ENCODE data around the gene CYP27B1.
"Not testable (repeated sequence)": the region's sequence is repeated elsewhere in the genome, so short reads cannot be mapped to it uniquely, and the experiment has no call there.

CYP27B1 gene

DNA sequence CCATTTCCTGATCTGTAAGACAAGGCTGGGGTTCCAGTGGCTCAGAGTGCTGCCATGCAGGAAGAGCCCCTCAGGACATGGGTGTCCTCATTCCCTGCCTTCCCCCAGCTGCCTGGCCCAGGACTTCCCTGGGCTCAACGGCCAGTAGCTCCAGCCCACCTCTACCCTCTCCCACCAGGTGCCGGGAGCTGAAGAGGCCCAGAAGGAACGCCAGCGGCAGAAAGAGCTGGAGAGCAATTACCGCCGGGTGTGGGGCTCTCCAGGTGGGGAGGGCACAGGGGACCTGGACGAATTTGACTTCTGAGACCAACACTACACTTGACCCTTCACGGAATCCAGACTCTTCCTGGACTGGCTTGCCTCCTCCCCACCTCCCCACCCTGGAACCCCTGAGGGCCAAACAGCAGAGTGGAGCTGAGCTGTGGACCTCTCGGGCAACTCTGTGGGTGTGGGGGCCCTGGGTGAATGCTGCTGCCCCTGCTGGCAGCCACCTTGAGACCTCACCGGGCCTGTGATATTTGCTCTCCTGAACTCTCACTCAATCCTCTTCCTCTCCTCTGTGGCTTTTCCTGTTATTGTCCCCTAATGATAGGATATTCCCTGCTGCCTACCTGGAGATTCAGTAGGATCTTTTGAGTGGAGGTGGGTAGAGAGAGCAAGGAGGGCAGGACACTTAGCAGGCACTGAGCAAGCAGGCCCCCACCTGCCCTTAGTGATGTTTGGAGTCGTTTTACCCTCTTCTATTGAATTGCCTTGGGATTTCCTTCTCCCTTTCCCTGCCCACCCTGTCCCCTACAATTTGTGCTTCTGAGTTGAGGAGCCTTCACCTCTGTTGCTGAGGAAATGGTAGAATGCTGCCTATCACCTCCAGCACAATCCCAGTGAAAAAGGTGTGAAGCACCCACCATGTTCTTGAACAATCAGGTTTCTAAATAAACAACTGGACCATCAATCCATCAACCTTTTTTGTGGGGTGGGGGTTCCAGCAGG, 46.0 kb downstream of the CYP27B1 start:
- no peak for DNase-seq

DNA sequence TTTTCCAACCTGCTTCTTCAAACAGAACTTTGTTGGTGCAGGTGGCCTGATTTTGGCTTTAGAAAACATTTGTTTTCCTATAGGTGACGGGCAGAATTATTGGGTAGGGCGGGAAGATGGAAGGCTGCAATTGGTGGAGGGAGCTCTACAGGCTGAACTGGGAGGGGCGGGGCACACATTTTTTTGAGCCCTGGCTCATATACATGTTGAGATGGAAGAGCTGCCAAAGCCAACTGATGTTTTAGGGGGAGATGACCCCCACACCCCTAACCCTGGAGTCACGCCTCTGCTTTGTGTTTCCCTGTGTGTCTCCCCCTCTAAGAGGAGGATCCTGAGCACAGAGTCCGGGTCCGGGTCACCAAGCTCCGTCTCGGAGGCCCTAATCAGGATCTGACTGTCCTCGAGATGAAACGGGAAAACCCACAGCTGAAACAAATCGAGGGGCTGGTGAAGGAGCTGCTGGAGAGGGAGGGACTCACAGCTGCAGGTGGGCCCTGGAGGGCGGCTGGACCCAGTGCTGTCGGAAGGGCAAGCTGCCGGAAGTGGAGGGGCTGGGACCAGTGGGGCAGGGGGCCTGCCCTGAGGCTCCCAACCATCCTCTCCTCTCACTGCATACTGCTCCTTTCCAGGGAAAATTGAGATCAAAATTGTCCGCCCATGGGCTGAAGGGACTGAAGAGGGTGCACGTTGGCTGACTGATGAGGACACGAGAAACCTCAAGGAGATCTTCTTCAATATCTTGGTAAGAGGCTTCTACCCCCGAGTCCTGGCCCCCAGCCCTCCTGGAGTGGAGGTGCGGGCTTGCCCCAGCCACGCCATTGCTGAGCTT, 46.9 kb downstream of the CYP27B1 start:
- no peak for DNase-seq

DNA sequence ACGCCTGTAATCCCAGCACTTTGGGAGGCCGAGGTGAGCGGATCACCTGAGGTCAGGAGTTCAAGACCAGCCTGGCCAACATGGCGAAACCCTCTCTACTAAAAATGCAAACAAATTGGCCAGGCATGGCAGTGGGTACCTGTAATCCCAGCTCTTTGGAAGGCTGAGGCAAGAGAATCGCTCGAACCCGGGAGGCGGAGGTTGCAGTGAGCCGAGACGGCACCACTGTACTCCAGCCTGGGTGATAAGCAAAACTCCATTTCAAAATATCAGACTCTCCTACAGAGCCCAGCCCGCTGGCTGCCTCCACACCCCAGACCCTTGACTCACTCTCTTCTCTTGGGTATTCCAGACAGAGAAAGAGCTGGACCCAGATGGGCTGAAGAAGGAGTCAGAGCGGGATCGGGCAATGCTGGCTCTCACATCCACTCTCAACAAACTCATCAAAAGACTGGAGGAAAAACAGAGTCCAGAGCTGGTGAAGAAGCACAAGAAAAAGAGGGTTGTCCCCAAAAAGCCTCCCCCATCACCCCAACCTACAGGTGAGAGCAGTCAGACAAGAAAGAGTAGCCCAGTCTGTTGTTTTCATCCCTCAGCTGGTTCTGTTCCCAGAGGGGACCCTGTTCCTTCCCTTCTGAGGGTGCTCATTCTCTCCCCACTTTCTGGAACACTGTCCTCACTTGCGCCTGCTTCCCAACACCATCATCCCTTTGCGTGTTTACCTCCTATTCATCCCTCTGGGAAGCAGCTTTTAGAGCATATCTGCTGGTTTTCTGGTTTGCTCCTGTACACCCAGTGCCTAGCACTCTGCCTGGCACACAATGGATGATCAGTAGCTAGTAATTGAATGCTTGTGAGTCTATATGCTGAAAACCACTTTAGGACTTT, 48.0 kb downstream of the CYP27B1 start:
- DNase-seq = no peak

DNA sequence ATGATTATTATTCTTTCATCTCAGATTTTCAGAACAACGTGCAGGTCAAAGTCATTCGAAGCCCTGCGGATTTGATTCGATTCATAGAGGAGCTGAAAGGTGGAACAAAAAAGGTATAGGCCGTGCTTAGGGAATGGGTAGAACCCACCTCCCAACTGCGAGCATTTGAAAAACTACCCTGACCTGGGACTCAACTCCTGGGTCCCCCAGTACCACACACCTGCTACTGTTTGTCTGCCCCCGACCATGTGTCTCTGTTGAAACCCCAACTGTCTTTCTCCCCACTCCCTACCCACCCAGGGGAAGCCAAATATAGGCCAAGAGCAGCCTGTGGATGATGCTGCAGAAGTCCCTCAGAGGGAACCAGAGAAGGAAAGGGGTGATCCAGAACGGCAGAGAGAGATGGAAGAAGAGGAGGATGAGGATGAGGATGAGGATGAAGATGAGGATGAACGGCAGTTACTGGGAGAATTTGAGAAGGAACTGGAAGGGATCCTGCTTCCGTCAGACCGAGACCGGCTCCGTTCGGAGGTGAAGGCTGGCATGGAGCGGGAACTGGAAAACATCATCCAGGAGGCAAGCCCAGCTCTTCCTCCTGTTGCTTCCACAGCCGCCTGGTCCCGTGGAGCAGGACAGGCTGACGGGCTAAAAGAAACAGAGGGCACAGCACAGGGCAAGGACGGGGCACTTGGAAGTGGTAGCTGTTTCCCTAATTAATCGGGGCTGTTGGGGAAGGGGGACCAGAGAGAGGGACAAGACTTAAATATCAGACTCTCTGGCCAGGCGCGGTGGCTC, 48.8 kb downstream of the CYP27B1 start:
- no peak for DNase-seq

DNA sequence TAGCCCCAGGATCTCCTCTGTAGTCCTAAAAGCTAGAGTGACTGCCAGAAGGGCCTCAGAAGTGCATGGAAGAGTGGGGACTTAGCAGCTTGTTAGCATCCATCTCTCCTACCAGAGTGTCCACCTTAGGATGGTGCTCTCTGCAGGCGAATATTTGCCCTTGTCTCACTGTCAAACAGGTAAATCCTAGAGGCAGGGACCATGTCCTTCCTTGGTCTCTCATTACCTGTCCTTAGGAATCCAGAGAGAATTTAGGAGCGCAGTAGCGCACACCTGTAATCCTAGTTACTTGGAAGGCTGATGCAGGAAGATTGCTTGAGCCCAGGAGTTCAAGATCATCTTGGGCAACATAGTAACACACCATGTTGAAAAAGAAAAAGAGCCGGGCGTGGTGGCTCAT, 49.7 kb downstream of the CYP27B1 start:
- DNase-seq = no peak

DNA sequence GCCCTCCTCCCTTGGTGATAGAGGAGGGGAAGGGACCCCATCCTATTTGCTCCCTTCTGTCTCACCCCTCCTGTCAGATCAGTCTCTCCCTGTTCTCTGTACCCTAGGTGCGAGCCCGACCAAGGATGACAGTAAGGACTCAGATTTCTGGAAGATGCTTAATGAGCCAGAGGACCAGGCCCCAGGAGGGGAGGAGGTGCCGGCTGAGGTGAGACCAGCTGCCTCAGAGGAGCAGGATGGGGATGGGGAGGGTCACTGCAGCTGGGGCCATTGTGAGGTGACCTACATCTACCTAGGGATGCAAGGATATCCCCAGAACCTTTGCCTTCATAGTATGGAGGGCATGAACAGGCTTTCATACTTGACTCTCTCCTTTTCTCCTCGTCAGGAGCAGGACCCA, 50.6 kb downstream of the CYP27B1 start:
- no peak for DNase-seq

DNA sequence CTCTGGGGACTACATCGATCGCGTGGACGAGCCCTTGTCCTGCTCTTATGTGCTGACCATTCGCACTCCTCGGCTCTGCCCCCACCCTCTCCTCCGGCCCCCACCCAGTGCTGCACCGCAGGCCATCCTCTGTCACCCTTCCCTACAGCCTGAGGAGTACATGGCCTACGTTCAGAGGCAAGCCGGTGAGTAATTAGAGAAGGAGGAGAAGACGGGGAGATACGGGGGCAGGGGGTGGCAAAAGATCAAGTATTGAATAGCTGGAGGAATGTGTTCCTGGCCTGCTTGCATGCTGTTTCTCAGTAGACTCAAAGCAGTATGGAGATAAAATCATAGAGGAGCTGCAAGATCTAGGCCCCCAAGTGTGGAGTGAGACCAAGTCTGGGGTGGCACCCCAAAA, 51.1 kb downstream of the CYP27B1 start:
- DNase-seq = no peak

DNA sequence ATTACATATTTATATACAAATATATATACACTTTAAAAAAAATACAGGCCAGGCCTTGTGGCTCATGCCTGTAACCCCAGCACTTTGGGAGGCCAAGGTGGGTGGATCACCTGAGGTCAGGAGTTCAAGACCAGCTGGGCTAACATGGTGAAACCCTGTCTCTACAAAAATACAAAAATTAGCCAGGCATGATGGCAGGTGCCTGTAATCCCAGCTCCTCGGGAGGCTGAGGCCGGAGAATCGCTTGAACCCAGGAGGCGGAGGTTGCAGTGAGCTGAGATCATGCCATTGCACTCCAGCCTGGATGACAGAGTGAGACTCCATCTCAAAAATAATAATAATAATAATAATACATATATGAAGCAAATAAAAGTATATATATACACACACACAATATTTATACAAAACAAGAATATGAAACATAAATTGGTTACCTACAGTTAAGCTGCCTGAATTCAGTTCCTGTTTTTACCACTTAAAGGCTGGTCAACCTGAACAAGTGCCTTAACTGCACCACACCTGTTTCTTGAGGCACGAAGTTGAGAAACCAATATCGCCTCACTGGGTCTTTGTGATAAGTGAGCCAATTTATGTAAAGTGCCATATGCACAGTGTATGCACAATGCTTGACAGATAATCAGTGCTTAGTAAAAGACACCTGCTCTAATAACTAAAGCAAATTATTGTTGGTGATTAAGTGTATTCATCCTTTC, 51.7 kb downstream of the CYP27B1 start:
- not testable (repeated sequence) for DNase-seq

DNA sequence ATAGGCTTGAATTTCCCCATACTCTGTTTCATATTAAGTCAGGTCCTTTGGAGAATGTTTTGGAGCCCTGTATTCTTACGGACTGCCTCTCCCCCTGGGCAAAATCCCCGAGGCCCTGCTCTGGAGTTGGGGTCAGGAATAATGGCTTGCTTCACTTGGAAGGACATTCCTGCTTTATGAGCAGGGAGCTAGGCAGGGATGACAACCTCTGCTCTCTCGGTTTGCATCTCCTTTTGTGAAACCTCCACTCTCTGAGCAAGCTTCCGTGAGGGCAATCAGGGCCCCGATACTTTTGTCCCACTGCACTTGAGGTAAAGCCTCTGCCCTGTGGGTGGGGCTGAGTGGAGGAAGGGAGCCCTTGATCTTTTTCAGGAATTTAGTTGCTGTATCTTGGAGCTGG, 53.7 kb downstream of the CYP27B1 start:
- DNase-seq = no peak

DNA sequence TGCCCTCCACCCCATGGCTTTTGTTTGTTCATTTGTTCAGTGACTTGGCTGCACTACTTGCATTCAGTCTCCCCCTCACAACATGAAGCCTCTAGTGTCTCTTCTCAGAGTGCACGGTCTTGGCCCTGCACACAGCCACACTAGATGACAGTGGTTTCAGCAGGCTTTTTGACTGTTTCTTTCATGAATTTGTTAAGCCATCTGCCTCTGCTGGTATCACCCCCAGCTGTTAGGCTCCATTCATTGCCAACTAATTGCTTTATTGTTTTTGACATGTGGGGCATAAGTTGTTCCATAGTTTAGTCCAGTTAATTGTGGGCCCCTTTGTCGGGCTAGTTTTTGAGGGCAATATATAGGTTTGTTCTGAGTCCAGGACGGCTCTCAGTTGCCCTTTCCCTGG, 54.2 kb downstream of the CYP27B1 start:
- no peak for DNase-seq
